Measurements from ENCODE around the gene CRYZL1.

CRYZL1 gene

DNA sequence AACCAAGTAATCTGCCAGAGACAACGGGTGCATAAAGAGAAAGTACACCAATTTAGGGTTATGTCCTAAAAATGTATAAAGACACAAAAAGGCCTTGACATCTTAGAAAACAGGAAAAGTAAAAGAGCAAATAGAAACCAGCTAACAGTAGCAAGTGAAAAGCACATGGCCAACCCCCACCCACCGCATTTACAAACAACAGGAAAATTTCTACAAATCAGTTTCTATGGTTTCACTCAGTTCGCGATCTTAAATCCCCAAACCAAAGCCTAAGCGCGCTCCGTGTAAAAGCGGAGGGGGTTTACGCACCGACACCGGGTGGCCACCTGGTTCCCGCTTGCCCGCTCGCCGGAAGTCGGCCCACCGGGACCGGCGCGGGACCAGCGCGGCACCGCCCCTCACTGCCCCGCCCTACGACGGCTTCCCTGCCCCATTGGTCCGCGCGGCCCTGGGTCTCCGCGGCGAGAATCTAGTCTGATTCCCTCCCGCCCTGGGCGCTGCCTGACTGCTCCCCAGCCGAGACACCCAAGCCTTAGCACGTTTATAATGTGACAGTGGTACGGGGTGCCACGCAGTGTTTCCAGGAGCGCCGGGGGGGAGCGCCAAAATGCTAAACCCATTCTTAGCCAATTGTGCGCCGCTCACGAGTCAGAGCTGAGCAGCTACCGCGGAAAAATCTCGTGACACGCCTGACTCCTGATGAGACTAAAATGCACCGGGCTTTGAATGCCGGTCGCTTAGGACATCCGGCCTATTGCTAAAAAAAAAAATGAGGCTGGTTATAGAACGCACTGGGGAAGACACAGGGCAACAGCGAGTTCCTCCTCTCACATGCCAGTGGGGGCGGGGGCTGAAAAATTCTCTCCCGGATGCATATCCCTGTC lies 99.5 kb downstream of the CRYZL1 start, which contains the start of gene GART:
GART (minus strand) TSS at position 362 of the 884 bp plus-strand sequence. CDS start 2,802 bp downstream, outside the sequence.
- Mint-ChIP-seq H3K9me3 (no peaks in the 10 kb centered on the region), H3K36me3 (peaks cover 11% of the 10 kb centered on the region), H3K27me3 (no peaks in the 10 kb centered on the region), H3K4me3 (peak within 1 kb of the TSS; percentile 100), H3K4me1 (peaks cover 18% of the 10 kb centered on the region), H3K27ac (peak within 1 kb of the TSS; percentile 100)
- peak; percentile 75 to 84 for DNase-seq (ENCODE audit: low spot score in 2 of 2)
- peak; percentile 58 for ATAC-seq (ENCODE audit: low read depth)

DNA sequence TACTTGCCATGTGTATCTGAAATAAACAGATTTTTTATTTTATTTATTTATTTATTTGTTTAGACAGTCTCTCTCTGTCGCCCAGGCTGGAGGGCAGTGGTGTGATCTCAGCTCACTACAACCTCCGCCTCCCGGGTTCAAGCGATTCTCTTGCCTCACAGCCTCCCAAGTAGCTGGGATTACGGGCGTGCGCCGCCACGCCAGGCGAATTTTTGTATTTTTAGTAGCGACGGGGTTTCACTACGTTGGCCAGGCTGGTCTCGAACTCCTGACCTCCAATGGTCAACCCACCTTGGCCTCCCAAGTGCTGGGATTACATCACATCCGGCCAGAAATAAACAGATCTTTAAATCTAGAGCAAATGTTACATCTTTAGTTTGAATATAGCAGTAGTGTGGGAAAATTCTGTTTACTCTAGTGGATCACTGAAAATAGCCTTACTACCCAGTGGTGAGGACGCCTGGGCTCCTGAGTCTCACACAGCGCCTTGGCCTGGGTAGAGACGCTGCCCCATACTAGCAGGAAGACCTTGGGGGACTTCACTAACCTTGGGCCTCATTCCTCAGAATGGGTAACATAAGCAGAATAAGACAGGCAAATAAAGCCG lies 100.3 kb downstream of the CRYZL1 start:
- H3K4me3 Mint-ChIP-seq = peak overlapping the region; percentile 100
- DNase-seq (ENCODE audit: low spot score in 2 of 2) = no peak
- H3K4me1 Mint-ChIP-seq = peaks cover 18% of the 10 kb centered on the region
- H3K27me3 Mint-ChIP-seq = no peaks in the 10 kb centered on the region
- H3K9me3 Mint-ChIP-seq = no peaks in the 10 kb centered on the region
- no peak for ATAC-seq (ENCODE audit: low read depth)
- H3K27ac Mint-ChIP-seq = peak overlapping the region; percentile 100
- peaks cover 13% of the 10 kb centered on the region for H3K36me3 Mint-ChIP-seq

DNA sequence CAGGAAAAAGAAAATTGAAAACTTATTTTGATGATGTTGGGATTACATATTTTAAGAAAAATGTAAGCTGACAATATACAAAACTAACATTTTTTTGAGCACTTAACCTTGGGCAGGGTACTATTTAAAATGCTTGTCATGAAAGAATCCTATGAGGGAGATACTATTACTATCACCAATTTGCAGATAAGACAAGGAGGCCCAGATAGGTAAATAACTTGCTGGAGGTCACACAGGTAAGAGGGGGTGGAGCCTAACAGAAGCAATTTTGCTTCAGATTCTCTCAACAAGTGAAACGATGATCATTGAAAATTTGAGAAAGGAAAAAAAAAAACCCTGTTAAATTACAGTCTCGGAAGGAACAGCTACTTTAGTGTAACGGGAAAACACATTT lies 100.8 kb downstream of the CRYZL1 start:
- peaks cover 15% of the 10 kb centered on the region for H3K4me1 Mint-ChIP-seq
- H3K27me3 Mint-ChIP-seq = no peaks in the 10 kb centered on the region
- ATAC-seq (ENCODE audit: low read depth) = no peak
- peak overlapping the region; percentile 100 for H3K27ac Mint-ChIP-seq
- H3K9me3 Mint-ChIP-seq = no peaks in the 10 kb centered on the region
- peak overlapping the region; percentile 72 for H3K4me3 Mint-ChIP-seq
- H3K36me3 Mint-ChIP-seq = peaks cover 11% of the 10 kb centered on the region
- DNase-seq (ENCODE audit: low spot score in 2 of 2) = no peak

DNA sequence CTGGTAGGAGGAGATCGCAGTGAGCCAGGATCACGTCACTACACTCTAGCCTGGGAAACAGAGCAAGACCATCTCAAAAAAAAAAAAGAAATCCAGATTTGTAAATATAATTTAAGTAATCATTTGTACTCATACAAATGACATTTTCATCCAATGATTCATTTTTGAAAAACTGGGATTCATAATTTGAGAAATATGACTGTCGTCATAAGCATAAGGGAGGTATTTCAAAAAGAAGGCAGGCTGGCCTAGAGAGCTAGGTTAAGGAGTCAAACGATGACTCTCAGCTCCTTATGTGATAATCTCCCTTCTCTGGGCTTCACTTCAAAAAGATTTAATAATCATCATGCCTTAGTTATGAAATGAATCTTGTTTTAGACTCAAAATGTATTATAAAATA lies 101.9 kb downstream of the CRYZL1 start:
- H3K36me3 Mint-ChIP-seq = peaks cover 11% of the 10 kb centered on the region
- H3K4me3 Mint-ChIP-seq = no peak overlapping the region
- H3K9me3 Mint-ChIP-seq = no peaks in the 10 kb centered on the region
- no peak overlapping the region for H3K27ac Mint-ChIP-seq
- no peaks in the 10 kb centered on the region for H3K27me3 Mint-ChIP-seq
- ATAC-seq (ENCODE audit: low read depth) (no peak), DNase-seq (ENCODE audit: low spot score in 2 of 2) (no peak)
- peaks cover 14% of the 10 kb centered on the region for H3K4me1 Mint-ChIP-seq
